NCI-H2081 treated with DMSO at 0.1 percent for 48 hours (cell line): ENCODE measurements around the gene TBC1D22A.

Source experiments
- DNase-seq: peaks from one replicate; lab custom pipeline; 2025; lab: John Stamatoyannopoulos, UW

TBC1D22A gene

DNA sequence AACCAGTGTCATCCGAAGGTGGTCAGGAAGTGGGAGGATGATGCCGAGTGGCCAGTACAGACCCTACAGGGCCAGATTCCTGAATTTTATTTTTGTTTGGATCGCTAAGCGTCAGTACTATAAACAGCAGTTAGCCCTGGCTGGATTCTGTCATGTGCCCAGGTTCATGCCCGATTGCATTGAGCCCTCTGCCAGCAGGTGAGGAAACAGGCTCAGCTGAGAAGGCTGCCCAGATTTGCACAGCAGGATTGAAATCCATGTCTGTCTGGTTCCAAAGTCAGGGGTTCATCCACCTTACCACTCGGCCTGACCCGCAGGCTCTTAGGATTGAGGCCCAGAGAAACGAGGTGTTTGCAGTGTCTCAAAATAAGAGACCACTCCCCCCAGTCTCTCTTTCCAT, 9.1 kb upstream of the TBC1D22A start:
- no peak for DNase-seq

DNA sequence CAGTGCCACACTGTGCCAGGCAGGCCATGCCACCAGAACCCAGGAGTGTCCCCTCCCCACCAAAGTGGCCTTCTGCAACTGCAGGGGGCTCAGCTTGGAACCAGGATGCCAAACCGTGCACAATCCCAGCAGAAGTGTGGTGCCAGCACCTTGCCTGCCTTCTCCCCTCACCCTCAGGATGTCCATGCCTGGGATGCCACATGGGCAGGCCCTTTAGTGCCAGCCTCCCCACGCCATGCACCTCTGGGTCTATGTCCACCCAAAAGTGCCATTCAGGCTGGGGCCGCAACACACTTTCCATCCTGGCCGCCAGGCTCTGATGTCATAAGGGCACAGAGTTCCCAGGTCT, 8.7 kb upstream of the TBC1D22A start:
- no peak for DNase-seq

DNA sequence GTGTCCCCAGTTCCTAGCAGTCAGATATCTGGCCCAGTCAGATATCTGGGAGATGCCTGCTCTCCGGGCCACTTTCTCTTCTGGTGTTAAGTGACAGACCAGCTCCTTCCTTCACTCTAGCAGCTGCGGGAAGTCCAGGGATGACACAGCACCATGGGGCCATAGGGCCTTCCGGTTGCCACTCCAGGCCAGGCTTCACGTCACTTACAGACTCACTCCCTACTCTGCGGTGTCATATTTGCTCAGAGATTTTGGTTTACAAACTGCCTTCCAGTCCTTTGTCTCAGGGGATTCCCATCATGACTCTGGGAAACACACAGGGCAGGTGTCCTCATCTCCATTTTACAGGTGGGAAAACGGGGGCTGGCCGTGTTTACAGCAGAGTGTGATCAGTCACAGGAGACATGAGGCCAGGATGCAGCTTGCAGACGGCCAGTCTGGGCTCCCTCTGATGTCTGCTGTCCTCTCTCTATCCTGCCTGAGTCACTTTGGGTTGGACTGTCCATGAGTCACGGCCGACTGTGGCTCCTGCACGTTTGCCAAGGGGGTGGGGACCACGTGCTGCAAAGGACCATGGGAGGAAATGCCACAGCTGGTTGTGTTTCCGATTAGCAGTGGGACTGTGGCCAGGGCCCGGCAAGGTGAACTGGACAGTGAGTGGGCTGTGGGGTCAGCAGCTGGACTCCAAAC, 8.2 kb upstream of the TBC1D22A start:
- DNase-seq: no peak

DNA sequence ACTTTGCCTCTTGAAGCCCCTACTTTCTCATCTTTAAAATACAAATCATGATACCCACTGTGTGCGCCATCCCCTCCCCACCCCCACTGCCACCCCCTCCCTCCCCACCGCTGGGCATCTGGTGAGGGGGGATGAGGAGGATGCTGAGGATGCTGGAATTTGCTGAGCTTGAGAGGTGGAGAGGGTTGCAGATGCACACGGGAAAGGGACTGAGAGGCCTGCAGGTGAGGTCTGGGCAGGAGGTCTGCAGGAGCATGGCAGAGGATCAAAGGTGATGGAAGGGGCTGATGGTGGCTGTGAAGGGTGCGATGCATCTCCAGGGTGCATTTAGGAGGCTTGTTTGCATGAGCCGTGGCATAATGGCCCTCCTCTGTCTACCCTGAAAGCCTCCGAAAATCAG, 7.6 kb upstream of the TBC1D22A start:
- DNase-seq: no peak

DNA sequence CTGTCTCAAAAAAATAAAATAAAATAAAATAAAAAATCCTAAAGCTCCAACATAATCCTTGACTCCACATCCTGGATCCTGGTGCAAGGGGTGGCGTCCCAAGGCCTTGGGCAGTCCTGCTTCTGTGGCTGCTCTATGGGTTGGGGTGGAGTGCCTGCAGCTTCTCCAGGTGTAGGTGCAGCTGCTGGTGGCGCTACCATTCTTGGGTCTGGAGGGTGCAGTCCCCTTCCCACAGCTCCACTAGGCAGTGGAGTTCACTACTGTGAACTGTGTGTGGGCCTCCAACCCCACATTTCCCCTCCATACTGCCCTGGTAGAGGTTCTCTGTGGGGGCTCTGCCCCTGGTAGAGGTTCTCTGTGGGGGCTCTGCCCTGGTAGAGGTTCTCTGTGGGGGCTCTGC, 6.9 kb upstream of the TBC1D22A start:
- no peak for DNase-seq

DNA sequence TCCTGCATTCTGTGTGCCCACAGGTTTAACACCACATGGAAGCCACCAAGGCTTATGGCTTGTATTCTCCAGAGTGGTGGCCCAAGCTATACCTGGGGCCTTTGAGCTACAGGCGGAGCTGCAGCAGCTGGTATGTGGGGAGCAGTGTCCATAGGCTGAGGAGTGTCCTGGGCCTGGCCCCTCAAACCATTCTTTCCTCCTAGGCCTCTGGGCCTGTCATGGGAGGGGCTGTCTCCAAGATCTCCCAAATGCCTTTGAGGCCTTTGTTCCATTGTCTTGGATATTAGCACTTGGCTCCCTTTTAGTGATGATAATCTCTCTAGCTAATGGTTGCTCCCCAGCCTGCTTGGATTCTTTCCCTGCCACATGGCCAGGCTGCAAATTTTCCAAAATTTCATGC, 6.4 kb upstream of the TBC1D22A start:
- no peak for DNase-seq

DNA sequence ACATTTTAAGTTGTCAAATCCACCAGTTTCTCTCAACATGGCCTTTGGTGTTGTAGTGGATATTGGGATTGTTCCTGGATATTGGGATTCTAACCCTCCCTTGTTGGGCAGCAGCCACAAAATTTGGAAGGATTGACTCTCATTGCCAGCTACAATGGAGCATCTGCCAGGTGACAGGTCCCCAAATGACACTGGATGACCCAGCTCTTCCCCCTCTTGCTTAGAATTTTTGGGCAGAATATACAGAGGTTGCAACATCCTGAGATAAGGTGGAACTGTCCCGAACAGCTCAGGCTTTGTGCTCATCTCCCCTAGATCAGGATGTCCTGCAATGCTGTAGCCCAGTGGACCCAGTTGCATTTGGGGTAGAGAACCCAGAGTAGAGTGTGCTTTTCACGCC, 5.3 kb upstream of the TBC1D22A start:
- DNase-seq: no peak

DNA sequence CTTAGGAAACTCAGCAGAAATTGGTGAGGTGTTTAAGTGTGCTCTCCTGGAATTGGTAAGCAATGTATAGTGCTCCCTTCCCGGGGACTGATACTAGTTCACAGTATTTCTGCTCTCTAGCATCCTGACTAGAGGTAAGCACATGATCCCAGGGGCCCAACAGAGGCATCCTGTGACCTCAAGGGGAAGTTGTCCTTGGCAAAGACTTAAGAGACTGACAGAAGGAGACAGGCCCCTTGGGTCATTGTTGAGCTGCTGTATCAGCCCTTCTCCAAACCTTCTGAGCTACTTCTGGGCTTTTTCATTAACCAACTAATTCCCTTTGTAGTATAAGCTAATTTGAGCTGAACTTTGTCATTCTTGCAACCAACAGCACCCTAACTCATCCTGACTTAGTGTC, 4.3 kb upstream of the TBC1D22A start:
- no peak for DNase-seq

DNA sequence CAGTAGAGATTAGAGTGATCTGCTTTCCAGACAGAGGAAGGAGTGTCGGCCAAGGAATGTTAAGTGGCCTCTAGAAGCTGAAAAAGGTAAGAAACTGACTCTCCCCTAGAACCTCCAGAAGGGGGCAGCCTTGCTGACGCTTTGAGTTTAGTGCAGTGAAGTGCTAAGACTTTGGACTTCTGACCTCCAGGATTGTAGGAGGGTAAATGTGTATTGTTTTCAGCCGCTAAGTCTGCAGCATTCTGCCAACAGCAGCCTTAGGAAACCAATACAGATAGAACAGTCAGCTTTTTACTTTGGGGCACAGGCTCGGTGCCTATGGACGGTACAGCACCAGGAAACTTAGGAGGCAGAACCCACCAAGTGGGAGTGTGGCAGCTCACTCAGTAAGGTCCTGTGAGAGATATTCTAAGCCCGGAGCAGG, 3.6 kb upstream of the TBC1D22A start:
- DNase-seq: no peak

DNA sequence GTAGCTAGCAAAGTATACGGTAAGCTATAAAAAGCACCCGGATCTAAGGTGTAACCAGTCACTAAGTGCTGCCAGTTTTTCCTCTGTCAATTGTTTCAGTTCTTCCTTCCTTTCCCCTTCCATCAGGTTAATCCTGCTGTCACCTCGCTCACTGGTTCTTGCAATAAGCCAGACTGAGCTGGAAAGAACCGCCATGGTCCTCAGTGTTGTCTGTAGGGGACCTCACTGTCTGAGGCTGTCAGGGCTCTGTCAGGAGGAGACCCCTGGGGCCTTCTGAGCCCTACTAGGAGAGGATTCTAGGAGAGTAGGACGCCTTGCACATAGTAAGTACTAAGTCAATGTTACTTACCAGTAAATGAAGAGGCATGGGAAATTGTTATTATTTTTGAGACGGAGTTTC, 1.4 kb upstream of the TBC1D22A start:
- no peak for DNase-seq

DNA sequence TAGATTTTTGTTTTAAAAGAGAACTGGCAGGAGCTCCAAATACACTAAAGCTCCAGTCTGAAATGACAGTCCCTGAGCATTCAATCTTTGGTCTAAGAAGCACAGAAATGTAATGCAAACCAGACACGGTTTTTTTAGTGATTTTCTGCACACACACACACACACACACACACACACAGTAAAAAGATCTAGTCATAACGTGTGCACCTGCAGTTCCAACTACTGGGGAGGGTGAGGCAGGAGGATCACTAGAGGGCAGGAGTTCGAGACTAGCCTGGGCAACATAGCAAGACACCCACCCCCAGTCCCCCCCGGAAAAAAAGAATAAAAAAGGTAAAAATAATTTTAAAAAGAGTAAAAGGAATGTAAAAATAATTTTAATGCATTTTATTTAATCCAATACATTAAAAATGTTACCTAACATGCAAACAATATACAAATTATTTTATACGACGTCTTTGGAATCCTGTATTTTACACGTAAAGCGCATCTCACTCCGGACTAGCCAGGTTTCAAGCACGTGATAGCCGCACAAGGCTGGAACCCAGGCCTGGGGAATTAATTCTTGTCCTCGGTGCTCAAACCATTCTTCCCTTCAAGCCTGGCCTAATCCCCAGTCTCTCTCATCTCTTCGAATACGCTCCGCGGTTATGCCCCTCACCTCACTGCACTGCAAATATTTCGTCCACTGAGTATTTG, 762 bp upstream of the TBC1D22A start:
- DNase-seq: no peak

DNA sequence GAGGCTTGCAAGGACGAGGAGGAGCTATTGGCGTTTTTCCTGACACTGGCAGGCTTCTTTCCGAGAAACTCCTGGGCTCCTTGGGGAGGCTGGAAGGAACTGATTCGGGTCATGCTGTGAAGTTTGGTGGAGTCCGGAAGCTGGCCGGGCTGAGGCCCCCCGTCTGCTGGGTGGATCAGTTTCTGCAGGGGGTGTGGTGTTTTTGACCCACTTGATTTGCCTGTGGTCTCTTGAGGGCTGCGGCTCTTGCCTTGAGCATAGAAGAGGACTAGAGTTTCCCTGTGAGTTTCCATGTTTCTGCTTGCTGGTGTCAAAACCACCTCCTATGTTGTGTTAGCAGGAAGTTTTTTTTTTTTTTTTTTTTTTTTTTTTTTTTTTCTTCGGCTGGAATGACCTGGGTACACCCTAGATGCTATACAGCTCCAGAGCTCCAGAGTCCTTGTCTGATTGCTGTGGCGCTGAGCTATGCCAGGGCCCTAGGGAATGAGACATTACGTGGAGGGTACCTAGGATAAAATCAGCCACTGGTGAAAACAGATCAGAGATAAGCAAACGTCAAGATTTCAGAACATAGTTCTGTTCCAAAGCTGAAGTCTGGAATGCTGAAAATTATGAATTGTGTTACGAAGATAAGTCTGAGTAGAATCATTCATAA, 728 bp downstream of the TBC1D22A start:
- DNase-seq: no peak

DNA sequence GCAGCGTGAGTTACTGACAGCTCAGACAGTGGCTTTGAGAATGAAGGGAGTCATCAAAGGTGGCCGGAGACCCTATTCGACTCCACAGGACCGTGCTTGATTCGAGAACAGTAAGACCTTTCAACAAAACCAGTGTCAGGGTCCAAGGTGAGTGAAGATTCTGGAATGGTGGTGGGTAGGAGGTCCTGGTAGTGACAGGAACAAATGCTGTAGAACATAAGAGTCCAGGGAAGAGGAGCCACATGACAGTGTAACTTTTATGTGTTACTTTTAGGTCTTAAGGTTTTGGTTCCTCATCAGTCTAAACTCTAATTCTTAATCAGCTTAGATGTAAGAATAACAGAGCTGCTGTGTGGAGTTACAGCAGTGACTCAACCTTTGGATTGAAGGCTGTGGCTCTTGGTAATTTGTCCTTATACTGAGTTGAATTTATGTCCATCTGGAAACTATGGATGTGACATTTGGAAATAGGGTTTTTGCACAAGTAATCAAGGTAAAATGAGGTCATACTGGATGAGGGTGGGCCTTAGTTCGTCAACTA, 1.8 kb downstream of the TBC1D22A start:
- no peak for DNase-seq

DNA sequence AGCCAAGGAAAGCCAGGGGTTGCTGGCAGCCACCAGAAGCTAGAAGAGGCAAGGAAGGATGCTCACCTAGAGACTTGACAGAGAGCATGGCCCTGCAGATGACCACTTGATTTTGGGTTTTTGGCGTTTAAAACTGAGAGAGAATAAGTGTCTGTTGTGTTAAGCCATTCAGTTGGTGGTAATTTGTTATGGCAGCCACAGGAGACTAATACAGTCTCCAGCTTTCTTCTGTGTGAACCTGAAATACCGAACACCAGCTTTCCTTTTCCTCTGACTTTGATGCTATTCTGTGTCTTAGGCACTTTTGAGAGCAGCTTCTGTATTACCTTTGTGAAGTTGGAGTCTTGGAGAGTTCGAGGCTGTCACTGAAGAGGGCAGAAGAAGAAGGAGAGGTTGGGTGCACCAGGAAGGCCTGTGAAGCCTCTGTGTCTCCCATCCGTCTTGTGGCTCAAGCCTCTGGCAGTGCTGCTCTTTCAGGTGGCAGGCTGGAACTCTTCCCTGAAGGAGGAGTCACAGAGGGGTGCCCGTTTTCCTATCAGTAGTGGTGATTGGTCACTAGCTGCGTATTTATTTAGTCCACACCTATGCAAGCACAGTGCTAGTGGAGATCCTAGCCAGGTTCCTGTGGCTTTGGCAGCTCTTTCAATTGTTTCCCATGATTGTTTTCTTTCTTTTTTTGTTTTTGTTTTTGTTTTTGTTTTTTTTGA, 2.5 kb downstream of the TBC1D22A start:
- no peak for DNase-seq

DNA sequence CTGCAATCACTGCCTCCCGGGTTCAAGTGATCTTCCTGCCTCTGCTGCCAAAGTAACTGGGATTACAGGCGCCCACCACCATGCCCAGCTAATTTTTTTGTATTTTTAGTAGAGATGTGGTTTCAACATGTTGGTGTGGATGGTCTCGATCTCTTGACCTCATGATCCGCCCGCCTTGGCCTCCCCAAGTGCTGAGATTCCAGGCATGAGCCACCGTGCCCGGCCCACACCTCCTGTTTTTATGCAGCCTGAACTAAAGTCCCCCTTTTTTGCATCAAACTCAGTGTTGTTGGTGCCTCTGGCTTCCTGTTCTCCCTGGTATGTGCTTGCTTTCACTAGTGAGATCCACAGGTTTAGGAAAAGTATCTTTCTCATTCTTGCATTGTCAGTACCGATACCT, 4.2 kb downstream of the TBC1D22A start:
- no peak for DNase-seq

DNA sequence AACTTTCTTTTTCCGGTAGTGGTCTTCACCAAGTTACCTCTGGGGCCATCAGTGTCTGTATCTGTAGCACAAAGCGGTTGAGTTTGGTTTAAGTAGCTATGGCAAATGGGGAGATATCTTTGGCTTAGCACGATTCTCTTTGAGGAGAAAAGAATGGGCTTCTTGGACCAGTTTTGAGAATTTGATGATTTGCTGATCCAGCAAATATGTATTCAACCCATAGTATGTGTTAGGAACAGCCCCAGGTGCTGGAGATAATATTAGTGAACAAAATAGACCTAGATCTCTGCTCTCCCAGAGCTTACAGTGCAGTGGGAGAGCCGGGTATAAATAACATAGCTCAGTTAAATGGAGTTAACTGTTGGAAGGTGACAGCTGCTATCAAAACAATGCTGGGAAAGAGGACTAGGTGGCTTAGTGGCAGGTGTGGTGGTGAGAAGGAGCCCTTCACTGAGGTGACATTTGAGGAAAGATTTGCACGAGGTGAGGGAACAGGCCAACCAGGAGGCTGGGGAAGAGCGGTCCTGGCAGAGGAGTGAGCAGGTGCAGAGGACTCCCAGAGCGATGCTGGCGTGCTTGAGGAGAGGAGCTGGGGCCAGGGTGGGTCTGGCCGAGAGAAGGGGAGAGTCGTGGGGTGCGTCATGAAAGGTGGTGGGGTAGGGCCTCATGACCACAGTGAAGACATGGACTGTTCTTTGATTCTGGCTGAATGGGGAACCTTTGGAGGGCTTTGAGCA, 5.0 kb downstream of the TBC1D22A start:
- no peak for DNase-seq

DNA sequence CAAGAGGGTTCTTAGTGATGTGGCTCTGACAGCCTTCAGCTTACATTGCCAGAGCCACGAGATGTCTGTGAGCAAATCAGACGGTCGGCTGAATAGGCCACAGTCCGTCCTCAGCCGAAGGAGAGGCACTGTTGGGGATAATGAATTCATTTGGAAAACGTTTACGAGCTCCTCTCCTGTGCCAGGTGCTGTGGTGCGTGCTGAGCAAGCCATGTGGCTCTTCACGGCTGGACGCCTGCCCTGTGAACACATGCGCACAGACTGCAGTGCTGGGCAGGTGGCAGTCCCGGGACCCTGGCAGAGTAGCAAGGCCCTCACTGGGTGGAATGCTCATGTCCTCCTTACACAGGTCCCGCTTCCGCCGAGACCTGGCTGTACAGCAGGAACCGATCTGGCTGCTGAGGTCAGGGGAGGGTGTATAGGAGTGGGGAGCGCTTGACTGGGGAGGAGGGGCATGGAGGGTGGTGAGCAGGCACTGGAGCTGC, 6.8 kb downstream of the TBC1D22A start:
- DNase-seq: no peak

DNA sequence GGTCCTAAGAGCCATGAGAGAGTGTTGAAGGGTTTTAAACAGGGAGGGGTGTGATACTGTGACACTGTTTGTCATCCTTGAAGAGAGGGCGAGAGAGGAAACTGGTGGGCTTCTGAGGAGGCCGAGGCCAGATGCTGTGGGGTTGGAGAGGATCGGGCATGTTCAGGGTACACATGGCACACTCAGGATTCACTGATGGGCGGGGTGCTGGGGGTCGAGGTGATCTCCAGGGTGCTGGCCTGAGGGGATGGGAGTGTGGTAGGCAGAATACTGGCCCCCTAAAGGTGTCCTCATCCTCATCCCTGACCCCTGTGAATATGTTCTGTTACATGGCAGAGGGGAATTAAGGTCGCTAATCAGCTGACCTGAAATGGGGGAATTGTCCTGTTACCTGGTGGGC, 7.3 kb downstream of the TBC1D22A start:
- DNase-seq: no peak

DNA sequence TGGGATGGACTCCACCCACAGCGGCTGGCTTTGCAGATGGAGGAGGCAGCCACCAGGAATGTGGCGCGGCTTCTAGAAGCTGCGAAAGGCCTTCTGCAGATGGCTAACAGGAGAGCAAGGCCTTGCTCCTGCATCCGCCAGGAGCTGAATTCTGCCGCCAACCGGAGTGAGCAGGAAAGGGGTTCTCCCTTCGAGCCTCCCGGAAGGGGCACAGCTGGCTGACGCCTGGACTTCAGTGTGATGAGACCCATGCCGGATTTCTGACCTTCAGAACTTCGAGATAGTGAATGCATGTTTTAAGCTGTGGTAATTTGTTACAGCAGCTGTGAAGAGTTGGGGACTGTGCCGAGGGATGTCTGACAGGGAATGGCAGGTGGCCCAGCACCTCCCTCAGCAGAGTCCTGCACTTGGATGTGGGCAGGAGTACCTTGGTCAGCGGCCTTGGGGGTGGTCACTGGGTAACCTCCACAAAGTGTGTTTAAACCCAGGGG, 7.7 kb downstream of the TBC1D22A start:
- no peak for DNase-seq

DNA sequence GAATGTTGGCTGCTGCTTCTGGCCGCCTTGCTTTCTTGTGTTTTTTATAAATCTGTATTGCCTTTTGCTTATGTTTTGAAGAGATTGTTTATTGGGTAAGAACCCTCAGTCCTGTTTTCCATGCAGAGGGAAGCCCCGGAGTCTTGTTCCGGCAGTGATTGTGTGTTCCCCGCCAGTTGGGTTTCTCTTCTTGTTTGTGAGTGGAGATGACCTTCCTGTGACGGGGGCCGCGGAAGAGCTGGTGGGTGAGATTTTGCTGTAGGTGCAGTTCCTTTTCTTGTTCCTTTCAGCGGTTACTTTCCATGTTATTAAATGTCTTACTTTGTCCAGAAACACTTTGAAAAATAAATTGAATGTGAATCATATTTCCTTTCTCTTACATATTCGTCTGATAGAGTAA, 8.3 kb downstream of the TBC1D22A start:
- DNase-seq: no peak

DNA sequence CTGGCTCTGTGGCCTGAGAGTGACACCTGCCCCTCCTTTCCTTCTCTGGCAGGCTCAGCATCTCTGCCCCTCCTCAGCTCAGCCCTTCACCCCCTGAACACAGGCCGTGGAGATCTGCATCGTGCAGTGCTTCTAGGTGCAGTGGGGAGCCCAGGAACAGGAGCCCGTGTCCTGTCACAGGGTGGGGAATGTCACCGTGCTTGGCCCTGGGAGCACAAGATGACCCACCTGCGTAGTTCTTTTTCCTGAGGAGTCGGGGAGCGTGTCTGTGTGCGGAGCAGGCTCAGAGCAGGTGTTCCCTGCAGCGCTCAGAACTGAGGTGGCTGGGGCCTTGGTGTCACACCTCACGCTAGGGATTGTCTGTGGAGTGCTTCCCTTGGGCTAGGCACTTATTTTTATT, 10.6 kb downstream of the TBC1D22A start:
- no peak for DNase-seq
